Neural cell (in vitro differentiated cells): ENCODE data around the gene GABRB2.

ENCODE experiments used
- CTCF ChIP-seq: fragments of 450-650 bp; IDR thresholded peaks from 2 replicates; pipeline ENCODE4 v1.5.1; 2014; ENCODE audit warnings: antibody characterized with exemption, mild to moderate bottlenecking, moderate library complexity; ENCODE audit not compliant: poor library complexity, severe bottlenecking
- EP300 ChIP-seq: fragments of 450-650 bp; conservative IDR thresholded peaks from 2 replicates; pipeline ENCODE4 v1.6.1; 2014; ENCODE audit warnings: antibody characterized with exemption, mild to moderate bottlenecking, moderate library complexity; ENCODE audit not compliant: poor library complexity, severe bottlenecking
- EZH2 ChIP-seq: fragments of 200-600, 300-800 bp; shearing (Covaris generic), sonication (generic); IDR thresholded peaks from 2 replicates; pipeline ENCODE4 v1.6.1; 2014; ENCODE audit warnings: antibody characterized with exemption, low read length, borderline replicate concordance, mild to moderate bottlenecking; ENCODE audit not compliant: insufficient read depth, poor library complexity, severe bottlenecking
- RAD21 ChIP-seq: fragments of 450-650 bp; conservative IDR thresholded peaks from 2 replicates; pipeline ENCODE4 v1.6.1; 2014; ENCODE audit warnings: antibody characterized with exemption, mild to moderate bottlenecking, moderate library complexity
- TAF1 ChIP-seq: IDR thresholded peaks from 2 replicates; pipeline ENCODE4 v1.6.1; 2012; ENCODE audit warnings: low read depth

GRCh38 chr5:161513942-161514341, 32.6 kb downstream of the GABRB2 start:
- no peak for TF ChIP-seq EP300
- no peak for TF ChIP-seq CTCF
- no peak for TF ChIP-seq RAD21
- TF ChIP-seq TAF1: no peak
- no peak for TF ChIP-seq EZH2
